OCI-LY7 (cell line): ENCODE results near the gene CTPS1. TPM values are rescaled to one million over a fixed set of nuclear protein-coding genes. Genes with fewer than 3 reads are reported as not detected.

Experiments used
- BruUV-seq: library from RNA; stranded (reverse); fragments of 400-500 nt; replicated peaks from 2 replicates; lab custom pipeline; 2021; lab: Mats Ljungman, UMichigan
- CTCF ChIA-PET: fragments of 300-600 bp; sonication (Branson Sonifier 250); formaldehyde crosslinking; loops from one replicate; lab custom pipeline; 2022; ENCODE audit warnings: antibody characterized with exemption; ENCODE audit not compliant: unreplicated experiment; lab: Charles Lee
- POLR2A ChIA-PET: fragments of 300-600 bp; sonication (Branson Sonifier 250); formaldehyde crosslinking; loops from one replicate; lab custom pipeline; 2022; ENCODE audit warnings: antibody characterized with exemption; lab: Charles Lee
- DNase-seq: peaks from one replicate; pipeline ENCODE4 v3.0.0-alpha.2; 2015; ENCODE audit warnings: low spot score
- H2AFZ ChIP-seq: fragments of 200-600 bp; sonication (generic), shearing (Covaris generic); 2 replicates; pipeline ENCODE4 v1.6.1; 2014; ENCODE audit warnings: mild to moderate bottlenecking, antibody characterized with exemption, low read length, moderate library complexity
- H3K27ac ChIP-seq: fragments of 200-600 bp; sonication (generic); 2 replicates; pipeline ENCODE4 v1.5.1; 2014; ENCODE audit warnings: mixed run types, low read depth, mild to moderate bottlenecking, moderate library complexity, low read length, inconsistent platforms; ENCODE audit not compliant: poor library complexity, severe bottlenecking
- H3K36me3 ChIP-seq: fragments of 200-600 bp; sonication (generic); 2 replicates; pipeline ENCODE4 v1.6.1; 2014; ENCODE audit warnings: mild to moderate bottlenecking, antibody characterized with exemption, low read length, moderate library complexity, mixed read lengths; ENCODE audit not compliant: insufficient read depth
- H3K4me1 ChIP-seq: fragments of 200-600 bp; sonication (generic); 2 replicates; pipeline ENCODE4 v1.5.1; 2014; ENCODE audit warnings: mild to moderate bottlenecking, low read length; ENCODE audit not compliant: insufficient read depth, poor library complexity, severe bottlenecking
- H3K4me2 ChIP-seq: fragments of 200-600 bp; sonication (generic); 2 replicates; pipeline ENCODE4 v1.6.1; 2014; ENCODE audit warnings: mild to moderate bottlenecking, low read length
- H3K4me3 ChIP-seq: fragments of 200-600 bp; sonication (generic); 2 replicates; pipeline ENCODE4 v1.5.1; 2014; ENCODE audit warnings: mild to moderate bottlenecking, low read depth, low read length; ENCODE audit not compliant: poor library complexity, severe bottlenecking
- H3K79me2 ChIP-seq: fragments of 200-600 bp; sonication (generic); 2 replicates; pipeline ENCODE4 v1.6.1; 2016; ENCODE audit warnings: low read depth, mild to moderate bottlenecking, low read length, moderate library complexity, mixed read lengths; ENCODE audit not compliant: insufficient read depth
- H3K9me2 ChIP-seq: fragments of 200-600 bp; sonication (generic); 2 replicates; pipeline ENCODE4 v1.6.1; 2016; ENCODE audit warnings: mild to moderate bottlenecking, low read length, mixed read lengths; ENCODE audit not compliant: insufficient read depth
- H3K9me3 ChIP-seq: fragments of 200-600 bp; sonication (generic); 2 replicates; pipeline ENCODE4 v1.6.1; 2014; ENCODE audit warnings: mild to moderate bottlenecking, mixed run types, low read length, mixed read lengths
- H4K20me1 ChIP-seq: fragments of 200-600 bp; sonication (generic); 2 replicates; pipeline ENCODE4 v1.6.1; 2014; ENCODE audit warnings: mild to moderate bottlenecking, antibody characterized with exemption, low read length, moderate library complexity, mixed read lengths; ENCODE audit not compliant: insufficient read depth
- CTCF ChIP-seq: fragments of 200-600 bp; sonication (generic); conservative IDR thresholded peaks from 2 replicates; pipeline ENCODE4 v1.5.1; 2014; ENCODE audit warnings: mild to moderate bottlenecking, antibody characterized with exemption, low read length, moderate library complexity, mixed read lengths
- EZH2phosphoT487 ChIP-seq: fragments of 200-600 bp; sonication (generic); IDR thresholded peaks from 2 replicates; pipeline ENCODE4 v1.6.1; 2018; ENCODE audit warnings: low read depth, borderline replicate concordance, mild to moderate bottlenecking, mixed run types, antibody characterized with exemption, low read length, moderate library complexity, mixed read lengths
- intact Hi-C: fragments of 100-400 bp; cut with micrococcal nuclease; formaldehyde crosslinking; loops from one replicate; pipeline ENCODE4 v1.10.0; 2022; ENCODE audit not compliant: unreplicated experiment
- total RNA-seq, 2 experiments: library from RNA; depleted of rRNA in 1 of 2; stranded (reverse); fragments of >200 nt in 1 of 2; shearing (Covaris generic) in 1 of 2; gene quantifications; 2 replicates each; pipeline ENCODE4 v1.2.3, GENCODE V29; 2014 to 2022

Gene CTPS1
- total RNA-seq, 2 experiments from 2014 or later = 58.9 to 117 TPM

GRCh38 chr1:40978886-40979240 lies 633 bp upstream of the CTPS1 start:
- TSS peak; percentile 55 for BruUV-seq

GRCh38 chr1:40980068-40980452 lies 564 bp downstream of the CTPS1 start:
- no peaks in the 10 kb centered on the region for H3K9me3 ChIP-seq
- peak overlapping the region; percentile 83 for H3K4me2 ChIP-seq
- peaks cover 33% of the 10 kb centered on the region for H4K20me1 ChIP-seq
- DNase-seq = peak; percentile 46
- peak overlapping the region; percentile 39; the same call in 1 of the 2 replicates for H2AFZ ChIP-seq
- H3K9me2 ChIP-seq = no peaks in the 10 kb centered on the region
- no peak for TF ChIP-seq EZH2phosphoT487
- no peak for TF ChIP-seq CTCF
- H3K36me3 ChIP-seq = peaks cover 49% of the 10 kb centered on the region
- peaks cover 25% of the 10 kb centered on the region for H3K4me1 ChIP-seq
- peaks cover 51% of the 10 kb centered on the region for H3K79me2 ChIP-seq
- no TSS peak for BruUV-seq
- H3K4me3 ChIP-seq = peak overlapping the region; percentile 100
- intact Hi-C loops = loop anchor here (2.0 kb wide), 1 partner anchor 23 kb away; no protein-coding TSS in a partner anchor
- ChIA-PET CTCF (no interaction called here), POLR2A (interaction anchor here (0.6 to 1.1 kb wide), 2 partner anchors 23 to 1166 kb away, joined by 3 read pairs; no protein-coding TSS in a partner anchor)
- peak overlapping the region; percentile 79 for H3K27ac ChIP-seq

More at GRCh38 chr1:40978886-40979240, 633 bp upstream of the CTPS1 start:
- TF ChIP-seq EZH2phosphoT487 (no peak), CTCF (no peak)
- Histone ChIP-seq H2AFZ (peak overlapping the region; percentile 82), H3K4me2 (peak overlapping the region; percentile 72), H3K9me3 (no peaks in the 10 kb centered on the region), H3K36me3 (peaks cover 37% of the 10 kb centered on the region), H3K79me2 (peaks cover 39% of the 10 kb centered on the region), H3K27ac (peak overlapping the region; percentile 79), H4K20me1 (peaks cover 23% of the 10 kb centered on the region), H3K9me2 (no peaks in the 10 kb centered on the region), H3K4me3 (peak overlapping the region; percentile 100), H3K4me1 (peaks cover 26% of the 10 kb centered on the region)
- intact Hi-C loops = loop anchor here (5.0 kb wide), 1 partner anchor 1058 kb away; no protein-coding TSS in a partner anchor
- ChIA-PET CTCF (interaction anchor here (0.7 kb wide), 1 partner anchor 60 kb away, joined by 3 read pairs; no protein-coding TSS in a partner anchor), POLR2A (interaction anchor here (0.5 to 1.0 kb wide), 3 partner anchors 8 to 536 kb away, joined by 3 read pairs; no protein-coding TSS in a partner anchor)
- DNase-seq = no peak

GRCh38 chr1:40980453-40981121 lies 1.1 kb downstream of the CTPS1 start:
- ChIA-PET POLR2A (interaction anchor here (0.6 kb wide), 1 partner anchor 1167 kb away, joined by 3 read pairs; no protein-coding TSS in a partner anchor), CTCF (no interaction called here)
- TF ChIP-seq EZH2phosphoT487 (no peak), CTCF (no peak)
- peak; percentile 75 for DNase-seq
- intact Hi-C loops = loop anchor here (2.0 kb wide), 1 partner anchor 22 kb away; no protein-coding TSS in a partner anchor
- Histone ChIP-seq H3K79me2 (peaks cover 53% of the 10 kb centered on the region), H3K36me3 (peaks cover 54% of the 10 kb centered on the region), H3K4me3 (peak overlapping the region; percentile 100), H3K4me2 (peak overlapping the region; percentile 83), H4K20me1 (peaks cover 33% of the 10 kb centered on the region), H3K4me1 (peaks cover 25% of the 10 kb centered on the region), H3K9me2 (no peaks in the 10 kb centered on the region), H3K9me3 (no peaks in the 10 kb centered on the region), H3K27ac (peak overlapping the region; percentile 79), H2AFZ (peak overlapping the region; percentile 39; the same call in 1 of the 2 replicates)
- no TSS peak for BruUV-seq
